GM19324 (cell line): Measurements from ENCODE around the gene POU2AF1.
"Not testable (repeated sequence)": the region's sequence is repeated elsewhere in the genome, so short reads cannot be mapped to it uniquely, and the experiment has no call there.

Experiments
- ATAC-seq: cut with Tn5 transposase; IDR thresholded peaks from one replicate; pipeline ENCODE4 v1.9.1; 2021; ENCODE audit warnings: mild to moderate bottlenecking, moderate library complexity; ENCODE audit not compliant: unreplicated experiment, low FRiP score

The POU2AF1 gene

GRCh38 chr11:111410951-111411350 lies 31.9 kb upstream of the POU2AF1 start:
- no peak for ATAC-seq

DNA sequence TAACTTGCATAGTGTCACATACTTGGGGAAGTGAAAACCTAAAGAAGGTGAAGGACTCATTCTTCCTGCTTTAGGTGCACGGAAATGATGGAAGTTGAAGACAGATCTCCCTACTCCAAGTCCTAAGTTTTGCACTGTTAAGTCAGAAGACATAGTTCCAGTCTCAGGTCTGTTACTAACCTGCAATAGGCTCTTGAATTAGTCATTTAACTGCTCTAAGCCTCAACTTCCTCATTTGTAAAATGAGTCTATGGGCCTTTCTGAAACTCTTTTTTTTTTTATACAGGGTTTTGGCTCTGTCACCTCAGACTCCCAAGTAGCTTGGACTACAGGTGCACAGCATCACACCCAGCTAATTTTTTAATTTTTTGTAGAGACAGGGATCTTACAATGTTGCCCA lies 30.8 kb upstream of the POU2AF1 start:
- peak; percentile 61 for ATAC-seq

GRCh38 chr11:111408789-111409727 lies 30.0 kb upstream of the POU2AF1 start:
- no peak for ATAC-seq

GRCh38 chr11:111407652-111408051 lies 28.6 kb upstream of the POU2AF1 start:
- no peak for ATAC-seq

DNA sequence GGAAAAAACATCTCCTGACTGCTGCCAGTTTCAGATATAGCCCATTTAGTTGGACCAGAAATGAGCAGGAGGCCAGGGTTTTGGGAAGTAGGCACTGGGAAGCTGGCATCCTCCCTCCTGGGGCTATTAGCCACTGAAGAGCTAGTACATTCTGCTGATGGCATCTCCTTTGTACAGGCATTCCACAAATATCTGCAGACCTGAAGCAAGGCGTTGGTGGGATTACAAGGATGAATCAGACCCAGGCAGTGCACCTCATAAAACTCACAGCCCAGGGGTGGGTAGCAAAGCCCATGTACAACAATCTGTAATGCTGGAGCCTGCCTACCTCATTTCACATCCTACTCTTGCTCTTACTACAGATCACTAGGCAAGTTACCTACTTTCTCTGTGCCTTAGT lies 27.5 kb upstream of the POU2AF1 start:
- no peak for ATAC-seq

- ATAC-seq = no peak
These were observed 27.0 kb upstream of the POU2AF1 start for GRCh38 chr11:111406091-111406490.

DNA sequence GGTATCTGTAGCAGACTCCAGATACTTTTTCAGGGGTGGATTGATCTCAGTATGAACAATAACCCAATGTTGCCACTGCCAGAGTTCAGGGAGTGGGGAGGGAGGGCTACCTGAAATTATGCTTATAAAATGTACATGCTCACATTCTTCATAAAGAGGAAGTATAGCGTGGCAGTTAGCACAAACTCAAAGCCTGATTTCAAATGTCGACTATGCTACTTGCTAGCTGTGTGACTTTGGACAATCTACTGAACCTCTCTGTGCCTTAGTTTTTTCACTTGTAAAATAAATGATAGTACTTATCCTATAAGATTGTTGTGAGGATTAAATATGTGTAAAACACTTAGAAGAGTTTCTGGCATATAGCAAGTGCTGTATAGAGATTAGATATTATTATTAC lies 26.5 kb upstream of the POU2AF1 start:
- ATAC-seq = no peak

DNA sequence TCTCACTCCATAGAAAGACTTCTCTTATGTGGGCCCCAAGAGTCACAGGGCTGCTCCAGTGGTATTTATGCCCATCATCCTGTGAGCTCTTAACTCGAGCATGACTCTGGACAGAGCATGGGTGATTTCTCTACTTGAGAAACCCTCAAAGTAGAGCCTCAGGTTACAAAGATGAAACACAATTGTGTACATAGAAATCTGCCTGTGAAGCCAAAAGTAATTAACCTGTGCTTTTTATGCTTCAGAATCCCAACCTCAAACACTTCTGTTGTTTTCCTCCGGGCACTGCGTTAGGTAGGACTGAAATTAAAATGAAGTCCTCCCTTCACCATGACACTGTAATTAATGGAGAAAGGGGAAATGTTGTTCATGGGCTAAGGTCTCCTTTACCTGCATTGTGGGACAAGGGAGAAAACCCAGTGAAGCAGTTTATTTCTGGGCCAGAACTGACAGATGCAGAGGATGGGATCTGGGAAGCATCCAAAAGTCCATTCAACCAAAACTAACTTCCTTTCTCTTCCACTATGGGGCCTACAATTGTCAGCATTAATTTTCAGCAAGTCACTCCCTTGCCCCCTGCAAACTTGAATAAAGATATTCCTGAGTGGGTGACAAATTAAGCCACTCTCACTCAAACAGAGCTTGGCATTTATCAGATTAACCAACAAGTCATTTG lies 24.1 kb upstream of the POU2AF1 start:
- ATAC-seq = no peak

DNA sequence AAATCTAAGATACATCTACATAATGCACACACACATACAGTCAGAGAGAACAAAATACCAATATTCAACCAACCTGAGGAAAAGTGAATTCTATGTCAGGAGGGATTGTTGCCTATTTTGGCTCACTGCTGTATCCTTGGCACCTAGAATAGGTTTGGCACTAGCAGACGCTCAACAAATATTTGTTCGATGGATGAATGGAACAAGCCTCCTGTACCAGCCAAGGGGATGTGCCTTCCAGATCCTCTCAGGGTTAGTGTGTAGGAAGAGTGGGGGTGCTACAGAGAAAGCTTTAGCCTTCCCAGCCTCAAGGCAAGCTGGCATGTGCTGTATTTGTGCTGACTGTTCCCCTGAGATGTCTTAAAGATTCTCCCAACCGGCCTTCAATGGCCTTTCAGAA lies 23.3 kb upstream of the POU2AF1 start:
- no peak for ATAC-seq

GRCh38 chr11:111401957-111402356 lies 22.9 kb upstream of the POU2AF1 start:
- not testable (repeated sequence) for ATAC-seq

- ATAC-seq = no peak
These were observed 21.5 kb upstream of the POU2AF1 start for GRCh38 chr11:111400595-111400994.

DNA sequence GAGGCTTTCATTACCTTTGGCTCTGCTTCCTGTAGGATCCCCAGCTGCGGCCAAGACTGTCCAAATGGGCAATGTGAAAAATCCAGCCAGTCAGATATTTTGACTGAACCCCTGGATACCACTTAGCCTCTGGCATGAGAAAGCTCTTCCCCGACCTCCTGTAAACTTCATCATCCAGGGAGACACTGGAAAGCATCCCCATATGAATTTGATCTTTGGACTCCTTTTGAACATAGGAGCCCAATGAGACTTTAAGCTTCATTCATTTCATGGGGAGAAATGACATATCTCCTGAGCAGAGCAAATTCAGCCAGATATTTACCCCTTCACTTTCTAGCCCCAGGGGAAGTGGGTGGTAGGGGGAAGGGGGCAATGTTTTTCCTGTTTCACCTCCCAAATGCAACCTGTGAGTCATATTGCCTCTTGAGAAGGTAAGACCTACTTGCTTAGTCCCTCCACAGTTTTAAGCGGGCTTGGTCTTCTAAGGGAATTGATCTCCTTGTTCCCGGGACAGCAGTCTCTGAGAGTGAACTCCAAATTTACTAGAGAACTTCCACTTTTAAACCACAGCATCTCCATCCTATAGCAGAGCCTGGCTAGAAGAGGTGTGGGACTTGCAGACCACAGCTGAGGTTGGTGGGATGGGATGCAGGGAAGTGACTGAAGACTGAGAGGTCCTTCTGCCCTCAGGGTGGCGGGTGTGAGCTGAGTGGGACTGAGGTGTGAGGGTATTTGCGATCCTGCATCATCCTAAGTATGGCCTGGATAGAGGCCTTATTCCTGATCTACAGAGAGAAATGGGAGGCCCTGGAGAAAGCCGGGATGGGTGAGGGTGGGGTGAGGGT lies 20.3 kb upstream of the POU2AF1 start:
- no peak for ATAC-seq

DNA sequence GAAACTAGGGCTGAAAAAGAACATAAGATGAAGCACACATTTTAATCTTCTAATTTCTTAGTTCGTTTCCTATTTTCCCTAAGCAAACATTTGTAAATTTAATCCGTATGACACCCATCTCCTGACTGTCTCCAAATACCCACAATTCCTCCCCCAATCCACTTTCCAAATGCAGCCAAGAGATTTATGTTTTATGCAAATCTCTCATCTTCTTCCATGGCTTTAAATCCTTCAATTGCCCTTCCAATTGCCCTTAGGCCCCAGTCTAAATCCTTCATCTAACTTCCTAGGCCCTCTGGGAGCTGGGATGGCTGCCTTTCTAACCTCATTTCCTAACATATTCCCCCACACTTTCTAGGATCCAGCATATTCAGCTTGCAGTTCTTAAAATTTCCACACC lies 18.0 kb upstream of the POU2AF1 start:
- no peak for ATAC-seq

- no peak for ATAC-seq
These were observed 16.7 kb upstream of the POU2AF1 start for GRCh38 chr11:111395749-111396148.

DNA sequence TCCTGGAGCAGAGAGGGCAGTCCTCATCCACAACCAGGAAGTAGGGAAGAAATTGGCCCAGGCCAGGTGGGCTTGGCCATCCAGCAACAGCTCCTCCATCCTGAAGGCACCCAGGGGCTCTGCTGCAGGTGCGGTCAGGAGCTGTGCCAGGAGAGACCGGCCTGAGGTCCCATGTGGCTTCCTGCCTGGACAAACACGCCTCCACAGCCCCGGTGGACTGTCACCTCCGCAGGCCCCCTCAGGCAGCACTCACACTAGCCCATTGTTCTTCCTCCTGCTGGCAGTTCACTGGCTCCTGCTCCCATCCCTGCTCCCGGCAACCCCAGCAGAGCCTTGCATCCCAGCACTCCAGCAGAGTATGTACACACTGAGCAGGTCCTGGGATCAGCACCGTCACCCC lies 16.0 kb upstream of the POU2AF1 start:
- ATAC-seq = no peak

DNA sequence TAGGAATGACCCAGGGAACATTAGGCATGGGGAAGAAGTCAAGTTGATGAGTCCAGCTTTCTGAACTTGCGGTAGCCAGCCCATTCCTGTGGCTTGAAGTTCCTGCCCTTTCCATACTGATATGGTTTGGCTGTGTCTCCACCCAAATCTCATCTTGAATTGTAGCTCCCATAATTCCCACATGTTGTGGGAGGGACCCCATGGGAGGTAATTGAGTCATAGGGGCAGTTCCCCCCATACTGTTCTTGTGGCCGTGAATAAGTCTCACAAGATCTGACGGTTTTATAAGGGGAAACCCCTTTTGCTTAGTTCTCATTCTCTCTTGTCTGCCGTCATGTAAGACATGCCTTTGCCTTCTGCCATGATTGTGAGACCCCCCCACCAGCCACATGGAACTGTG lies 15.1 kb upstream of the POU2AF1 start:
- not testable (repeated sequence) for ATAC-seq

GRCh38 chr11:111393585-111393984 lies 14.5 kb upstream of the POU2AF1 start:
- no peak for ATAC-seq

GRCh38 chr11:111393096-111393495 lies 14.0 kb upstream of the POU2AF1 start:
- no peak for ATAC-seq

DNA sequence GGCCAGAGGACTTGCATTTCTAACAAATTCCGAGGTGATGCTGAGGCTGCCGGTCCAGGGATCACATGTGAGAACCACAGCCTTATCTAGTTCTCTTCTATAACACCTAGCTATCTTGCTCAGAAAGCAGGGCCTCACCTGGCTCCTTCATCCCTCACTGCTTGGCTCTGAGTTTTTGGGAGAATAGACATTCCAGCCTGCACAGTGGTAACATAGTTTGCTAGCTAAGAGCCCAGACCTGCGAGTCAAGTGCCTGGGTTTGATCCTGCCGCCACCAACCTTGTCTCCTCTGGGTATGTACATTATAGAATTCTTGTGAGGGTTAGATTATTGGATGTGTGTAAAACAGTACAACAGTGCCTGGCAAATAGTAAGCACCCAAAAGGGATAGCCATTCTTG lies 13.5 kb upstream of the POU2AF1 start:
- no peak for ATAC-seq

GRCh38 chr11:111391328-111392124 lies 12.5 kb upstream of the POU2AF1 start:
- ATAC-seq = no peak
